ENCODE measurements around the gene RPGRIP1. TPM values are rescaled to one million over a fixed set of nuclear protein-coding genes. Genes with fewer than 3 reads are reported as not detected.
"Not testable (repeated sequence)": the region's sequence is repeated elsewhere in the genome, so short reads cannot be mapped to it uniquely, and the experiment has no call there.

The RPGRIP1 gene
- total RNA-seq, 1 experiment from 2014 or later: not detected

- no peak overlapping the region for H3K27ac Mint-ChIP-seq (ENCODE audit: low read depth, unreplicated experiment)
- BruUV-seq (replicated peaks): no TSS peak
- H3K9me3 Mint-ChIP-seq (ENCODE audit: unreplicated experiment): no peaks in the 10 kb centered on the region
- no peak for DNase-seq (ENCODE audit: unreplicated experiment)
- H3K4me1 Mint-ChIP-seq (ENCODE audit: insufficient read depth, unreplicated experiment): no peaks in the 10 kb centered on the region
- H3K36me3 Mint-ChIP-seq (ENCODE audit: insufficient read depth, unreplicated experiment): no peaks in the 10 kb centered on the region
- no peak for TF ChIP-seq CTCF (IDR thresholded peaks at IDR 0.05; ENCODE audit: unreplicated experiment)
- no peaks in the 10 kb centered on the region for H3K27me3 Mint-ChIP-seq (ENCODE audit: insufficient read depth, unreplicated experiment)
- ChIA-PET CTCF (interaction anchor here (0.6 kb wide), 1 partner anchor 35 kb away, joined by 3 read pairs; no protein-coding TSS in a partner anchor), POLR2A (no interaction called here)
- H3K4me3 Mint-ChIP-seq (ENCODE audit: unreplicated experiment): no peak overlapping the region
- intact Hi-C loops (cut with micrococcal nuclease): no loop called here
These were observed 21.0 kb downstream of the RPGRIP1 start for GRCh38 chr14:21300892-21301291.

GRCh38 chr14:21302013-21302835, 22.3 kb downstream of the RPGRIP1 start:
- intact Hi-C loops (cut with micrococcal nuclease): no loop called here
- CTCF ChIA-PET: no interaction called here

GRCh38 chr14:21302836-21303140, 22.9 kb downstream of the RPGRIP1 start:
- H3K27me3 Mint-ChIP-seq (ENCODE audit: insufficient read depth, unreplicated experiment); POLR2A ChIA-PET; DNase-seq (ENCODE audit: unreplicated experiment); H3K27ac Mint-ChIP-seq (ENCODE audit: low read depth, unreplicated experiment); H3K9me3 Mint-ChIP-seq (ENCODE audit: unreplicated experiment); CTCF ChIA-PET; intact Hi-C loops (cut with micrococcal nuclease); H3K4me1 Mint-ChIP-seq (ENCODE audit: insufficient read depth, unreplicated experiment); BruUV-seq (replicated peaks); H3K36me3 Mint-ChIP-seq (ENCODE audit: insufficient read depth, unreplicated experiment); H3K4me3 Mint-ChIP-seq (ENCODE audit: unreplicated experiment): not testable (repeated sequence)

More at GRCh38 chr14:21302013-21302835, 22.3 kb downstream of the RPGRIP1 start:
- DNase-seq (ENCODE audit: unreplicated experiment): no peak
- Mint-ChIP-seq H3K4me3 (ENCODE audit: unreplicated experiment) (no peak overlapping the region), H3K27ac (ENCODE audit: low read depth, unreplicated experiment) (no peak overlapping the region), H3K4me1 (ENCODE audit: insufficient read depth, unreplicated experiment) (no peaks in the 10 kb centered on the region), H3K9me3 (ENCODE audit: unreplicated experiment) (no peaks in the 10 kb centered on the region), H3K36me3 (ENCODE audit: insufficient read depth, unreplicated experiment) (no peaks in the 10 kb centered on the region), H3K27me3 (ENCODE audit: insufficient read depth, unreplicated experiment) (no peaks in the 10 kb centered on the region)
- no TSS peak for BruUV-seq (replicated peaks)
- POLR2A ChIA-PET: no interaction called here
- no peak for TF ChIP-seq CTCF (IDR thresholded peaks at IDR 0.05; ENCODE audit: unreplicated experiment)

GRCh38 chr14:21307637-21308036, 27.8 kb downstream of the RPGRIP1 start:
- DNase-seq (ENCODE audit: unreplicated experiment): no peak
- no peaks in the 10 kb centered on the region for H3K36me3 Mint-ChIP-seq (ENCODE audit: insufficient read depth, unreplicated experiment)
- ChIA-PET POLR2A (interaction anchor here (1.1 to 3.3 kb wide), 7 partner anchors 33 to 148 kb away, joined by 3 to 31 read pairs (median 4); partner anchors contain the start of gene CHD8), CTCF (interaction anchor here (0.9 to 1.2 kb wide), 5 partner anchors 9 to 74 kb away, joined by 3 to 4 read pairs (median 3); no protein-coding TSS in a partner anchor)
- peaks cover 14% of the 10 kb centered on the region for H3K4me1 Mint-ChIP-seq (ENCODE audit: insufficient read depth, unreplicated experiment)
- no peak for TF ChIP-seq CTCF (IDR thresholded peaks at IDR 0.05; ENCODE audit: unreplicated experiment)
- intact Hi-C loops (cut with micrococcal nuclease): no loop called here
- no TSS peak for BruUV-seq (replicated peaks)
- H3K27ac Mint-ChIP-seq (ENCODE audit: low read depth, unreplicated experiment): no peak overlapping the region
- no peaks in the 10 kb centered on the region for H3K9me3 Mint-ChIP-seq (ENCODE audit: unreplicated experiment)
- peaks cover 10% of the 10 kb centered on the region for H3K27me3 Mint-ChIP-seq (ENCODE audit: insufficient read depth, unreplicated experiment)
- peak overlapping the region; percentile 78 for H3K4me3 Mint-ChIP-seq (ENCODE audit: unreplicated experiment)
